Cardiac muscle cell (in vitro differentiated cells and primary cell): ENCODE results near the gene LZTR1. TPM values are rescaled to one million over a fixed set of nuclear protein-coding genes. Genes with fewer than 3 reads are reported as not detected.

Source experiments
- DNase-seq, 2 donors: peaks; one replicate each; pipeline versions ENCODE4 v3.0.0 to v3.0.0-alpha.2; 2010 to 2017; ENCODE audit warnings: low read depth in 1 of 2, low spot score in 1 of 2
- H3K27ac ChIP-seq: fragments of 200-600 bp; sonication (generic); 2 replicates; pipeline ENCODE4 v1.5.1; 2016
- H3K27me3 ChIP-seq: fragments of 200-600 bp; sonication (generic); 2 replicates; pipeline ENCODE4 v1.6.0; 2016; ENCODE audit warnings: control low read depth
- H3K36me3 ChIP-seq: fragments of 200-600 bp; sonication (generic); 2 replicates; pipeline ENCODE4 v1.5.1; 2016; ENCODE audit warnings: control low read depth
- H3K4me1 ChIP-seq: fragments of 200-600 bp; sonication (generic); 2 replicates; pipeline ENCODE4 v1.8.1; 2017; ENCODE audit warnings: low read depth, mild to moderate bottlenecking, mixed run types
- H3K4me3 ChIP-seq: fragments of 200-600 bp; sonication (generic); 2 replicates; pipeline ENCODE4 v1.5.1; 2016; ENCODE audit warnings: mild to moderate bottlenecking
- H3K9me3 ChIP-seq: fragments of 200-600 bp; sonication (generic); 2 replicates; pipeline ENCODE4 v1.5.1; 2017; ENCODE audit warnings: low read depth, mild to moderate bottlenecking, control low read depth
- polyA plus RNA-seq: library from polyadenylated mRNA; unstranded; fragments of >200 nt; fragmentation: Nextera tagmentation; extraction: Ambion mirVana; gene quantifications from 2 replicates; pipeline ENCODE4 v1.2.1, GENCODE V29; 2016
- total RNA-seq: library from RNA; depleted of rRNA; stranded (reverse); fragments of >200 nt; gene quantifications from 2 replicates; pipeline ENCODE4 v1.2.3, GENCODE V29; 2016
- TF ChIP-seq, protein P1 (sequence below): IDR thresholded peaks from 2 replicates; pipeline ENCODE4 v1.5.1; 2012; ENCODE audit warnings: low read depth, mild to moderate bottlenecking, low read length

LZTR1 gene
- total and polyA plus RNA-seq, 2 experiments from 2014 or later: 60.9 to 62.6 TPM

DNA sequence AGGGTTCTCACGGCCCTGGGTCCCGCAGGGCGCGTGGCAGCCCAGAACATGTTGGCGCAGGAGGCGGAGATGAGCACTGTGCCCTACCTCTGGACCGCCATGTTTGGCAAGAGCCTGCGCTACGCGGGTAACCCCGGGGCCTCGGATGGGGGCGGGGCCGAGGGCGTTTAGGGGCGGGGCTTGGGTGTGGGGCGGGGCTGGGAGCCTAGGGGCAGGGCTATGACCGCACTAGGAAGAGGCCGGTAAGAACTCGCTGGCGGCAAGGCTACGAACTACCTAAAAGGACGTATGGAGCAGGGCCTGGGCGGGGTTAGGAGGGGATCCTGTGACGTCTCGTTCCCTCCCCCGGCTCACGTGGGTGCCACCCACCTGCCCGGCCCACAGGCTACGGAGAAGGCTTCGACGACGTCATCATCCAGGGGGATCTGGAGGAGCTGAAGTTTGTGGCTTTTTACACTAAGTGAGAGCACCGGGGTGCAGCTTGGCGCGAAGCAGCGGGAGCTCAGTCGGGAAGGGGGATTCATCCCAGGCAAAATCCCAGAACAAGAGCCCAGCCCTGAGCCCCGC, 2.8 kb upstream of the LZTR1 start:
- Histone ChIP-seq H3K4me3 (no peak overlapping the region), H3K27ac (no peak overlapping the region)

DNA sequence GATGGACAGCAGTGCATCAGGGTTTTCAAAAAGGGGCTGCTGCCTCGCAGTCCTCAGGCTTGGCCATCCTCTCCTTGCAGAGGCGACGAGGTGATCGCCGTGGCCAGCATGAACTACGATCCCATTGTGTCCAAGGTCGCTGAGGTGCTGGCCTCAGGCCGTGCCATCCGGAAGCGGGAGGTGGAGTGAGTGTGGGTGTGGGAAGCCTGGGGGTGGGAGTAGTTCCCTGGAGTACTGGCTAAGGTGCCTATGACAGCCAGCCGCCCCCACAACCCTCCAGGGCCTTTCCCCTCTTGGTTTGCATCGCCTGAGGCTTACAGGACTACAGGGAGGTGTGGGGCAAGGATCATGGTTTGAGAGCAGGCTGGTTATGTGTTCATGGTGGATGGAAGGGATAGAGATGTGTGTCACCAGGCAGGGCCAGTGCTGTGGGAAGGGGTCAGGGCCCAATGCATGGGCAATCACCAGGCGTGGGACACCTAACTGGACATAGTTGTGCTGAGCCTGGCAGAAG, 2.1 kb upstream of the LZTR1 start:
- H3K27ac ChIP-seq: no peak overlapping the region
- H3K9me3 ChIP-seq: no peaks in the 10 kb centered on the region
- DNase-seq: no peak
- H3K4me1 ChIP-seq: peaks cover 4% of the 10 kb centered on the region
- peaks cover 3% of the 10 kb centered on the region for H3K27me3 ChIP-seq
- TF ChIP-seq, protein P1, sequence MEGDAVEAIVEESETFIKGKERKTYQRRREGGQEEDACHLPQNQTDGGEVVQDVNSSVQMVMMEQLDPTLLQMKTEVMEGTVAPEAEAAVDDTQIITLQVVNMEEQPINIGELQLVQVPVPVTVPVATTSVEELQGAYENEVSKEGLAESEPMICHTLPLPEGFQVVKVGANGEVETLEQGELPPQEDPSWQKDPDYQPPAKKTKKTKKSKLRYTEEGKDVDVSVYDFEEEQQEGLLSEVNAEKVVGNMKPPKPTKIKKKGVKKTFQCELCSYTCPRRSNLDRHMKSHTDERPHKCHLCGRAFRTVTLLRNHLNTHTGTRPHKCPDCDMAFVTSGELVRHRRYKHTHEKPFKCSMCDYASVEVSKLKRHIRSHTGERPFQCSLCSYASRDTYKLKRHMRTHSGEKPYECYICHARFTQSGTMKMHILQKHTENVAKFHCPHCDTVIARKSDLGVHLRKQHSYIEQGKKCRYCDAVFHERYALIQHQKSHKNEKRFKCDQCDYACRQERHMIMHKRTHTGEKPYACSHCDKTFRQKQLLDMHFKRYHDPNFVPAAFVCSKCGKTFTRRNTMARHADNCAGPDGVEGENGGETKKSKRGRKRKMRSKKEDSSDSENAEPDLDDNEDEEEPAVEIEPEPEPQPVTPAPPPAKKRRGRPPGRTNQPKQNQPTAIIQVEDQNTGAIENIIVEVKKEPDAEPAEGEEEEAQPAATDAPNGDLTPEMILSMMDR: no peak
- H3K4me3 ChIP-seq: no peak overlapping the region
- no peaks in the 10 kb centered on the region for H3K36me3 ChIP-seq

More for the DNA sequence above, 2.8 kb upstream of the LZTR1 start:
- Histone ChIP-seq H3K36me3 (no peaks in the 10 kb centered on the region), H3K9me3 (no peaks in the 10 kb centered on the region), H3K27me3 (peaks cover 3% of the 10 kb centered on the region), H3K4me1 (peaks cover 4% of the 10 kb centered on the region)
- peak; percentile 70 to 93 for DNase-seq
- TF ChIP-seq, protein P1: no peak

DNA sequence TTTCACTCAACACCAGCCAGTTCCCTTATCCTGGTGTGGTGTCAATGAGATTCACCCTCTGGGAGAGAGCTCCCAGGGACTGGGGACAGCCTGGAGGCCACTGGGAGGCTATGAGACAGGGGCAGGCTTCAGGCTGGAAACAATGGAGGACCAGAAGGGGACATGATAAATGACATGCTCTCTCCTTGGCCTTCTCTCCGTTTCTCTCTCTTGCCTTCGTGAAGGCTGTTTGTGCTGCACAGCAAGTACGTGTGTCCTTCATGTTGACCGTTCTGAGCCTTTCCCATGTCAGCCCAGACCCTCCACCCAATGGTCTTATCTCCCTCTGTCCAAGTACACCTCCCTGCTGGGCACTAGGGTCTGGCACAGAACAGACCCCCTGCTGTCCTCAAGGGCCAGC, 1.6 kb upstream of the LZTR1 start:
- Histone ChIP-seq H3K27ac (no peak overlapping the region), H3K36me3 (no peaks in the 10 kb centered on the region), H3K4me1 (peaks cover 4% of the 10 kb centered on the region), H3K9me3 (no peaks in the 10 kb centered on the region), H3K4me3 (no peak overlapping the region), H3K27me3 (peaks cover 3% of the 10 kb centered on the region)
- no peak for DNase-seq
- TF ChIP-seq, protein P1: no peak

DNA sequence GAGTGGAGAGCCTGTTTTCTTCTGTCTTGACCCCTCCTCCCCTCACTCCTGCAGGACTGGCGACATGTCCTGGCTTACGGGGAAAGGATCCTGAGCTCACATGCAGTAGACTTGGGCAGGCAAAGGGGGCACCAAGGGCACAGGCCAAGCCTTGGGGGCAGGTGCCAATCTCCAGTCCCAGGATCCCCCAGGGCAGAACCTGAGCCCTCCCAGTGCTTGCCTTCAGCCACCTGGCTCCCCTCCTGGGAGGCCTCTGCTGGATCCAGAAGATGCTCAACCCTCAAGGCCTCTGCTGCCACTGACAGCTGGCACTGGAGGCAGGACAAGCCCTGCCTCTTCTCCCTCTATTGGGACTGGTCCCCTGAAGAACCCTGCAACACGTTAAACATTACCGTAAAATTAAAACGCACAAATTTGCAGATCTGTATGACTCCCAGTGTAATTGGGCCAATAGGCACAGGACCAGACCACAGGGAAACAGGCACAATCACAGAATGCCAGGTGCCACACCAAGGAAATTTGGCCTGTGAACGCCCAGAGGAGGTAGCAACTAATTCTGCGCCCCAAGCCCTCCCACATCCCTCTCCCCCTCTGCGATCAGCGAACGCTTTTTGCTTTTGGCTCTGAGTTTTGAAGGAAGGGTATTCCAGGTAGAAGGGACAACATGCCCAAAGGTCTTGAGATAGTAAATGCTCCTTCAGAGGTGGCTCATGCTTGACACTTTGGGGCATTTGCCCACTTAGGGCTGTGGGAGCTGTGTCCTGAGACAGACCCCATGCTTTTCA, 967 bp upstream of the LZTR1 start:
- H3K36me3 ChIP-seq: no peaks in the 10 kb centered on the region
- H3K9me3 ChIP-seq: no peaks in the 10 kb centered on the region
- DNase-seq: no peak
- TF ChIP-seq, protein P1: no peak
- H3K27ac ChIP-seq: peak overlapping the region; percentile 83
- H3K27me3 ChIP-seq: no peaks in the 10 kb centered on the region
- peak overlapping the region; percentile 64 for H3K4me3 ChIP-seq
- H3K4me1 ChIP-seq: peaks cover 4% of the 10 kb centered on the region

DNA sequence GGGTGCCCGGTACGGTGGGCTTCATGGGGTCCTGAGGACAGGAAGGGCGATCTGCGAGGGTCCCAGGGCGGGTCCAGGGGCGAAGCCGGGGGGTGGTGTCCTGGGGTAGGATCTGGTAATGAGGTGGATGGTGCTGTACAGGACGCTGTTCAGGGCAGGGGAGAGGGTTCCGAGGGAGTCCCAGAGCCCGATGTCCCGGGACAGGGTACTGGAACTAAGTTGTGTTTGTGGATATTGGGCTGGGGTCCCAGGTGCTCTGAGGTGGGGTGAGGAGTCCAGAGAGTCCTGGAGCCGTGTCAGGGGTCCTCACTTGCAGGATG, 426 bp downstream of the LZTR1 start:
- H3K4me3 ChIP-seq: peak overlapping the region; percentile 64
- no peaks in the 10 kb centered on the region for H3K27me3 ChIP-seq
- DNase-seq: no peak
- H3K27ac ChIP-seq: no peak overlapping the region
- H3K36me3 ChIP-seq: peaks cover 2% of the 10 kb centered on the region
- TF ChIP-seq, protein P1: no peak
- peaks cover 4% of the 10 kb centered on the region for H3K4me1 ChIP-seq
- no peaks in the 10 kb centered on the region for H3K9me3 ChIP-seq
